Endothelial cell of umbilical vein (primary cell): ENCODE results near the gene SLC9A3.

Experiments
- EZH2 ChIP-seq: IDR thresholded peaks from 2 replicates; pipeline ENCODE4 v1.6.1; 2012; ENCODE audit warnings: borderline replicate concordance, low read depth, mild to moderate bottlenecking, moderate library complexity, low read length, inconsistent platforms; ENCODE audit not compliant: severe bottlenecking
- MYC ChIP-seq: IDR thresholded peaks from one replicate; pipeline ENCODE4 v1.6.1; 2011; ENCODE audit warnings: mild to moderate bottlenecking, low read depth, low read length
- POLR2A ChIP-seq: IDR thresholded peaks from 2 replicates; pipeline ENCODE4 v1.6.1; 2012; ENCODE audit warnings: low read depth, mild to moderate bottlenecking, control low read depth, low read length
- TF ChIP-seq, protein P1 (sequence below), 2 donors: IDR thresholded peaks; 1 replicate in 1 of 2; 2 replicates in 1 of 2; pipeline ENCODE4 v1.5.1; 2011; ENCODE audit warnings: low read length in 2 of 2, mild to moderate bottlenecking in 2 of 2, moderate library complexity in 2 of 2, control low read depth in 1 of 2, inconsistent platforms in 1 of 2, low read depth in 1 of 2; ENCODE audit not compliant: insufficient read depth in 1 of 2; ENCODE audit errors: extremely low read depth in 1 of 2

DNA sequence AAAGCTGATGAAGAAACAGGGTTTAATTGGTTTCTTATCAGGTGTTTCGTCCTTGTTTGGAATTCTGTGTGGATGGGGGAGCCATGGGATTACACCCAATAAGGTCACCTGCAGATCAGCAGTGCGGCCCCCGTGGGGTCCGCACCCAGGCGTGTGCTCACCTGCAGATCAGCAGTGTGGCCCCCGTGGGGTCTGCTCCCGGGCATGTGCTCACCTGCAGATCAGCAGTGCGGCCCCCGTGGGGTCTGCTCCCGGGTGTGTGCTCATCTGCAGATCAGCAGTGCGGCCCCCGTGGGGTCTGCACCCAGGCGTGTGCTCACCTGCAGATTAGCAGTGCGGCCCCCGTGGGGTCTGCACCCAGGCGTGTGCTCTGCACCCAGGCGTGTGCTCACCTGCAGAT is 46.2 kb upstream of the SLC9A3 start:
- TF ChIP-seq EZH2 (no peak), MYC (no peak), POLR2A (no peak)
- TF ChIP-seq, protein P1, sequence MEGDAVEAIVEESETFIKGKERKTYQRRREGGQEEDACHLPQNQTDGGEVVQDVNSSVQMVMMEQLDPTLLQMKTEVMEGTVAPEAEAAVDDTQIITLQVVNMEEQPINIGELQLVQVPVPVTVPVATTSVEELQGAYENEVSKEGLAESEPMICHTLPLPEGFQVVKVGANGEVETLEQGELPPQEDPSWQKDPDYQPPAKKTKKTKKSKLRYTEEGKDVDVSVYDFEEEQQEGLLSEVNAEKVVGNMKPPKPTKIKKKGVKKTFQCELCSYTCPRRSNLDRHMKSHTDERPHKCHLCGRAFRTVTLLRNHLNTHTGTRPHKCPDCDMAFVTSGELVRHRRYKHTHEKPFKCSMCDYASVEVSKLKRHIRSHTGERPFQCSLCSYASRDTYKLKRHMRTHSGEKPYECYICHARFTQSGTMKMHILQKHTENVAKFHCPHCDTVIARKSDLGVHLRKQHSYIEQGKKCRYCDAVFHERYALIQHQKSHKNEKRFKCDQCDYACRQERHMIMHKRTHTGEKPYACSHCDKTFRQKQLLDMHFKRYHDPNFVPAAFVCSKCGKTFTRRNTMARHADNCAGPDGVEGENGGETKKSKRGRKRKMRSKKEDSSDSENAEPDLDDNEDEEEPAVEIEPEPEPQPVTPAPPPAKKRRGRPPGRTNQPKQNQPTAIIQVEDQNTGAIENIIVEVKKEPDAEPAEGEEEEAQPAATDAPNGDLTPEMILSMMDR (IDR thresholded peaks at IDR 0.05; ENCODE audit: extremely low read depth in 1 of 2, insufficient read depth in 1 of 2, low read depth in 1 of 2, low read length in 2 of 2) = no peak
